HCT116 (cell line): Measurements from ENCODE around the gene CA12. TPM values are rescaled to one million over a fixed set of nuclear protein-coding genes. Genes with fewer than 3 reads are reported as not detected.

Source experiments
- ATAC-seq: fragments of 200-7000 bp; cut with Tn5 transposase; 2 replicates; pipeline ENCODE4 v1.9.1; 2020; ENCODE audit warnings: mild to moderate bottlenecking, moderate library complexity
- BruUV-seq: library from RNA; stranded (reverse); fragments of 400-500 nt; replicated peaks from 2 replicates; lab custom pipeline; 2021; lab: Mats Ljungman, UMichigan
- CTCF ChIA-PET: fragments of 300-600 bp; sonication (Branson Sonifier 250); formaldehyde crosslinking; loops from one replicate; lab custom pipeline; 2021; ENCODE audit warnings: antibody characterized with exemption; lab: Charles Lee
- POLR2A ChIA-PET: fragments of 300-600, 350-600 bp; sonication (Branson Sonifier 250); formaldehyde crosslinking; loops from one replicate; lab custom pipeline; 2021; ENCODE audit warnings: antibody characterized with exemption; lab: Charles Lee
- RAD21 ChIA-PET, 2 experiments: fragments of 300-600 bp; sonication (Branson Sonifier 250); formaldehyde crosslinking; loops; one replicate each; lab custom pipeline; 2023; ENCODE audit warnings: low total read pairs in 2 of 2; ENCODE audit not compliant: uncharacterized antibody in 2 of 2, unreplicated experiment in 2 of 2, low non-redundant PET in 1 of 2; lab: Charles Lee
- DNase-seq: peaks from one replicate; pipeline ENCODE4 v3.0.0-alpha.2; 2010; ENCODE audit warnings: low read depth, low spot score
- H2AFZ ChIP-seq: fragments of 200-600 bp; shearing (Covaris generic), sonication (generic); 2 replicates; pipeline ENCODE4 v1.6.1; 2017; ENCODE audit warnings: low read depth, mixed run types, mixed read lengths, antibody characterized with exemption, low read length; ENCODE audit not compliant: poor library complexity, severe bottlenecking
- H3K27ac ChIP-seq: 2 replicates; pipeline ENCODE4 v1.5.1; 2012; ENCODE audit warnings: low read depth, low read length
- H3K27me3 ChIP-seq: fragments of 200-600 bp; sonication (generic); 2 replicates; pipeline ENCODE4 v1.6.1; 2016; ENCODE audit warnings: mixed run types, low read length, mixed read lengths; ENCODE audit not compliant: insufficient read depth
- H3K36me3 ChIP-seq, 2 experiments: fragments of 200-500 bp in 1 of 2; fragments of 200-600 bp in 1 of 2; sonication (Bioruptor generic) in 1 of 2; sonication (generic) in 1 of 2; 2 replicates each; pipeline versions ENCODE4 v1.5.1 to v1.6.1; 2014 to 2016; ENCODE audit warnings: low read length in 2 of 2, inconsistent platforms in 1 of 2, mixed read lengths in 1 of 2, mixed run types in 1 of 2; ENCODE audit not compliant: insufficient read depth in 2 of 2, control insufficient read depth in 1 of 2
- H3K4me1 ChIP-seq, 2 experiments: fragments of 200-600 bp in 1 of 2; sonication (generic) in 1 of 2; 2 replicates each; pipeline versions ENCODE4 v1.5.1 to v1.6.1; 2012 to 2017; ENCODE audit warnings: low read length in 2 of 2, inconsistent platforms in 1 of 2, mild to moderate bottlenecking in 1 of 2, mixed read lengths in 1 of 2, mixed run types in 1 of 2, moderate library complexity in 1 of 2; ENCODE audit not compliant: insufficient read depth in 2 of 2, control insufficient read depth in 1 of 2
- H3K4me2 ChIP-seq: fragments of 200-600 bp; sonication (generic); 2 replicates; pipeline ENCODE4 v1.6.1; 2017; ENCODE audit warnings: mixed run types, low read length, mixed read lengths
- H3K4me3 ChIP-seq, 2 experiments: fragments of 200-600 bp in 1 of 2; sonication (generic) in 1 of 2; replicated peaks in 1 of 2; 2 replicates each; pipeline ENCODE4 v1.5.1; 2011 to 2016; ENCODE audit warnings: low read length in 2 of 2, control low read depth in 1 of 2, low read depth in 1 of 2, mild to moderate bottlenecking in 1 of 2, mixed read lengths in 1 of 2, mixed run types in 1 of 2
- H3K79me2 ChIP-seq: fragments of 200-600 bp; sonication (generic); 2 replicates; pipeline ENCODE4 v1.6.1; 2017; ENCODE audit warnings: mild to moderate bottlenecking, mixed run types, low read length, moderate library complexity, mixed read lengths; ENCODE audit not compliant: insufficient read depth
- H3K9ac ChIP-seq: fragments of 200-600 bp; sonication (generic); 2 replicates; pipeline ENCODE4 v1.6.1; 2016; ENCODE audit warnings: low read length, mixed read lengths
- H3K9me2 ChIP-seq: fragments of 200-600 bp; sonication (generic), shearing (Covaris generic); 2 replicates; pipeline ENCODE4 v1.6.1; 2017; ENCODE audit warnings: mixed run types, mild to moderate bottlenecking, moderate library complexity; ENCODE audit not compliant: insufficient read depth
- H3K9me3 ChIP-seq, 2 experiments: fragments of 200-500 bp in 1 of 2; fragments of 200-600 bp in 1 of 2; sonication (Bioruptor generic) in 1 of 2; sonication (generic) in 1 of 2; 2 replicates each; pipeline ENCODE4 v1.6.1; 2014 to 2017; ENCODE audit warnings: low read length in 2 of 2, mixed read lengths in 2 of 2, inconsistent platforms in 1 of 2, low read depth in 1 of 2, mild to moderate bottlenecking in 1 of 2, mixed run types in 1 of 2, moderate library complexity in 1 of 2; ENCODE audit not compliant: control insufficient read depth in 1 of 2, insufficient read depth in 1 of 2
- H4K20me1 ChIP-seq: fragments of 200-600 bp; sonication (generic), shearing (Covaris generic); 2 replicates; pipeline ENCODE4 v1.6.1; 2017; ENCODE audit warnings: mixed run types, mild to moderate bottlenecking, moderate library complexity; ENCODE audit not compliant: insufficient read depth
- CBX3 ChIP-seq: IDR thresholded peaks from 2 replicates; pipeline ENCODE4 v1.6.1; 2012; ENCODE audit warnings: low read depth
- CEBPB ChIP-seq: IDR thresholded peaks from 2 replicates; pipeline ENCODE4 v1.6.1; 2012; ENCODE audit warnings: low read depth
- EGR1 ChIP-seq: IDR thresholded peaks from 2 replicates; pipeline ENCODE4 v1.6.1; 2012; ENCODE audit warnings: low read depth
- ELF1 ChIP-seq: IDR thresholded peaks from 2 replicates; pipeline ENCODE4 v1.6.1; 2012; ENCODE audit warnings: low read depth, borderline replicate concordance
- EZH2 ChIP-seq: fragments of 200-600 bp; sonication (generic); IDR thresholded peaks from 2 replicates; pipeline ENCODE4 v1.6.1; 2017; ENCODE audit warnings: antibody characterized with exemption, mixed run types
- EZH2phosphoT487 ChIP-seq: fragments of 200-600 bp; IDR thresholded peaks from 2 replicates; pipeline ENCODE4 v1.6.1; 2018; ENCODE audit warnings: antibody characterized with exemption, borderline replicate concordance
- JUND ChIP-seq: IDR thresholded peaks from 2 replicates; pipeline ENCODE4 v1.6.1; 2012
- POLR2A ChIP-seq: IDR thresholded peaks from 2 replicates; pipeline ENCODE4 v1.7.0; 2011; ENCODE audit warnings: borderline replicate concordance; ENCODE audit not compliant: insufficient read depth, insufficient read length; ENCODE audit errors: extremely low read depth
- RAD21 ChIP-seq: IDR thresholded peaks from 2 replicates; pipeline ENCODE4 v1.6.1; 2012; ENCODE audit warnings: low read depth, mild to moderate bottlenecking
- SP1 ChIP-seq: IDR thresholded peaks from 2 replicates; pipeline ENCODE4 v1.6.1; 2012; ENCODE audit warnings: low read depth
- SRF ChIP-seq: IDR thresholded peaks from 2 replicates; pipeline ENCODE4 v1.6.1; 2012; ENCODE audit warnings: low read depth
- YY1 ChIP-seq: IDR thresholded peaks from 2 replicates; pipeline ENCODE4 v1.6.1; 2011; ENCODE audit warnings: low read length, low read depth, moderate library complexity, mild to moderate bottlenecking; ENCODE audit not compliant: insufficient replicate concordance; ENCODE audit errors: extremely low read depth
- ZBTB33 ChIP-seq: IDR thresholded peaks from 2 replicates; pipeline ENCODE4 v1.6.1; 2011; ENCODE audit warnings: mild to moderate bottlenecking, low read length, moderate library complexity; ENCODE audit not compliant: insufficient replicate concordance; ENCODE audit errors: extremely low read depth
- ZFX ChIP-seq: fragments of 450-650 bp; IDR thresholded peaks from 2 replicates; pipeline ENCODE4 v1.6.1; 2017
- ZNF274 ChIP-seq: fragments of 200-500 bp; sonication (Bioruptor generic); IDR thresholded peaks from 2 replicates; pipeline ENCODE4 v1.6.1; 2014; ENCODE audit warnings: mild to moderate bottlenecking, low read depth, low read length, inconsistent platforms
- intact Hi-C: fragments of 100-400 bp; cut with micrococcal nuclease; formaldehyde crosslinking; loops from 2 replicates; pipeline ENCODE4 v1.10.0; 2022
- total RNA-seq: library from RNA; stranded (reverse); gene quantifications from one replicate; pipeline ENCODE4 v1.2.1, GENCODE V29; 2021; ENCODE audit not compliant: unreplicated experiment
- TF ChIP-seq, protein P1 (sequence below): IDR thresholded peaks from 2 replicates; pipeline ENCODE4 v1.6.1; 2012
- TF ChIP-seq, protein P2 (sequence below), 3 experiments: fragments of 200-600 bp in 1 of 3; sonication (generic) in 1 of 3; IDR thresholded peaks in 2 of 3; conservative IDR thresholded peaks in 1 of 3; 2 replicates each; pipeline ENCODE4 v1.5.1; 2012 to 2017; ENCODE audit warnings: low read depth in 2 of 3, low read length in 2 of 3, antibody characterized with exemption in 1 of 3, borderline replicate concordance in 1 of 3, control low read depth in 1 of 3, mild to moderate bottlenecking in 1 of 3, mixed read lengths in 1 of 3, mixed run types in 1 of 3, moderate library complexity in 1 of 3; ENCODE audit not compliant: insufficient read depth in 1 of 3
- TF ChIP-seq, protein P3 (sequence below): IDR thresholded peaks from 2 replicates; pipeline ENCODE4 v1.6.1; 2012; ENCODE audit warnings: low read depth
- TF ChIP-seq, protein P4 (sequence below): IDR thresholded peaks from 2 replicates; pipeline ENCODE4 v1.6.1; 2012

The CA12 gene
- total RNA-seq, 1 experiment from 2014 or later, result 1.8 TPM

DNA sequence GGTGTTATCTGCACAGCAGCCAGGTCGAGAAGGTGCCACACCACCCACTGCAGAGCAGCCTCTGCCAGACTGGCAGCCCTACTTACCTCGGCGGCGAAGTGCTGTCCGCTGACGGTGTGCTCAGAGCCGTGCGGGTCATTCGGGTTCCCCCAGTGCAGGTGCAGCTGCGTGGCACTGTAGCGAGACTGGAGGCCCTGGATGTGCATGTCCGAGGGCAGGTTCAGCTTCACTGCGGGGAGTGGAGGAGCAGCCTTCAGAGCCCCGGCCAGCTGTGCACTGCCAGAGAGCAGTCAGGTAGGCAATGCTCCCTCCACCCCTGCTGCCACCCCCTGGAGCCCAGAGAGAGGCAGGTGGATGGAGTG is 36.3 kb downstream of the CA12 start:
- RAD21 ChIA-PET, result no interaction called here
- H3K79me2 ChIP-seq, result no peaks in the 10 kb centered on the region
- POLR2A ChIA-PET, result no interaction called here
- ATAC-seq, result no peak
- H3K9ac ChIP-seq, result no peak overlapping the region
- no peak for DNase-seq
- no peak overlapping the region for H3K4me3 ChIP-seq
- no peaks in the 10 kb centered on the region for H3K4me1 ChIP-seq
- H2AFZ ChIP-seq, result no peak overlapping the region
- H3K4me2 ChIP-seq, result no peak overlapping the region
- no peak overlapping the region for H3K27ac ChIP-seq
- CTCF ChIA-PET, result no interaction called here
- no peaks in the 10 kb centered on the region for H4K20me1 ChIP-seq
- H3K27me3 ChIP-seq, result no peaks in the 10 kb centered on the region
- no peaks in the 10 kb centered on the region for H3K36me3 ChIP-seq
- no peaks in the 10 kb centered on the region for H3K9me3 ChIP-seq
- no peaks in the 10 kb centered on the region for H3K9me2 ChIP-seq
- TF ChIP-seq, protein P1, sequence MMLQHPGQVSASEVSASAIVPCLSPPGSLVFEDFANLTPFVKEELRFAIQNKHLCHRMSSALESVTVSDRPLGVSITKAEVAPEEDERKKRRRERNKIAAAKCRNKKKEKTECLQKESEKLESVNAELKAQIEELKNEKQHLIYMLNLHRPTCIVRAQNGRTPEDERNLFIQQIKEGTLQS, result no peak
- TF ChIP-seq CBX3, result no peak
- TF ChIP-seq YY1, result no peak
- TF ChIP-seq EZH2phosphoT487, result no peak
- no peak for TF ChIP-seq RAD21
- TF ChIP-seq, protein P2, sequence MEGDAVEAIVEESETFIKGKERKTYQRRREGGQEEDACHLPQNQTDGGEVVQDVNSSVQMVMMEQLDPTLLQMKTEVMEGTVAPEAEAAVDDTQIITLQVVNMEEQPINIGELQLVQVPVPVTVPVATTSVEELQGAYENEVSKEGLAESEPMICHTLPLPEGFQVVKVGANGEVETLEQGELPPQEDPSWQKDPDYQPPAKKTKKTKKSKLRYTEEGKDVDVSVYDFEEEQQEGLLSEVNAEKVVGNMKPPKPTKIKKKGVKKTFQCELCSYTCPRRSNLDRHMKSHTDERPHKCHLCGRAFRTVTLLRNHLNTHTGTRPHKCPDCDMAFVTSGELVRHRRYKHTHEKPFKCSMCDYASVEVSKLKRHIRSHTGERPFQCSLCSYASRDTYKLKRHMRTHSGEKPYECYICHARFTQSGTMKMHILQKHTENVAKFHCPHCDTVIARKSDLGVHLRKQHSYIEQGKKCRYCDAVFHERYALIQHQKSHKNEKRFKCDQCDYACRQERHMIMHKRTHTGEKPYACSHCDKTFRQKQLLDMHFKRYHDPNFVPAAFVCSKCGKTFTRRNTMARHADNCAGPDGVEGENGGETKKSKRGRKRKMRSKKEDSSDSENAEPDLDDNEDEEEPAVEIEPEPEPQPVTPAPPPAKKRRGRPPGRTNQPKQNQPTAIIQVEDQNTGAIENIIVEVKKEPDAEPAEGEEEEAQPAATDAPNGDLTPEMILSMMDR (IDR thresholded peaks at IDR 0.05 in 2 of 3, conservative IDR thresholded peaks at IDR 0.05 in 1 of 3; ENCODE audit: borderline replicate concordance in 1 of 3, insufficient read depth in 1 of 3, low read depth in 2 of 3, low read length in 2 of 3), result no peak
- no peak for TF ChIP-seq JUND
- TF ChIP-seq, protein P3, sequence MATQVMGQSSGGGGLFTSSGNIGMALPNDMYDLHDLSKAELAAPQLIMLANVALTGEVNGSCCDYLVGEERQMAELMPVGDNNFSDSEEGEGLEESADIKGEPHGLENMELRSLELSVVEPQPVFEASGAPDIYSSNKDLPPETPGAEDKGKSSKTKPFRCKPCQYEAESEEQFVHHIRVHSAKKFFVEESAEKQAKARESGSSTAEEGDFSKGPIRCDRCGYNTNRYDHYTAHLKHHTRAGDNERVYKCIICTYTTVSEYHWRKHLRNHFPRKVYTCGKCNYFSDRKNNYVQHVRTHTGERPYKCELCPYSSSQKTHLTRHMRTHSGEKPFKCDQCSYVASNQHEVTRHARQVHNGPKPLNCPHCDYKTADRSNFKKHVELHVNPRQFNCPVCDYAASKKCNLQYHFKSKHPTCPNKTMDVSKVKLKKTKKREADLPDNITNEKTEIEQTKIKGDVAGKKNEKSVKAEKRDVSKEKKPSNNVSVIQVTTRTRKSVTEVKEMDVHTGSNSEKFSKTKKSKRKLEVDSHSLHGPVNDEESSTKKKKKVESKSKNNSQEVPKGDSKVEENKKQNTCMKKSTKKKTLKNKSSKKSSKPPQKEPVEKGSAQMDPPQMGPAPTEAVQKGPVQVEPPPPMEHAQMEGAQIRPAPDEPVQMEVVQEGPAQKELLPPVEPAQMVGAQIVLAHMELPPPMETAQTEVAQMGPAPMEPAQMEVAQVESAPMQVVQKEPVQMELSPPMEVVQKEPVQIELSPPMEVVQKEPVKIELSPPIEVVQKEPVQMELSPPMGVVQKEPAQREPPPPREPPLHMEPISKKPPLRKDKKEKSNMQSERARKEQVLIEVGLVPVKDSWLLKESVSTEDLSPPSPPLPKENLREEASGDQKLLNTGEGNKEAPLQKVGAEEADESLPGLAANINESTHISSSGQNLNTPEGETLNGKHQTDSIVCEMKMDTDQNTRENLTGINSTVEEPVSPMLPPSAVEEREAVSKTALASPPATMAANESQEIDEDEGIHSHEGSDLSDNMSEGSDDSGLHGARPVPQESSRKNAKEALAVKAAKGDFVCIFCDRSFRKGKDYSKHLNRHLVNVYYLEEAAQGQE, result no peak
- no peak for TF ChIP-seq CEBPB
- no peak for TF ChIP-seq POLR2A
- TF ChIP-seq SRF, result no peak
- no peak for TF ChIP-seq SP1
- TF ChIP-seq, protein P4, sequence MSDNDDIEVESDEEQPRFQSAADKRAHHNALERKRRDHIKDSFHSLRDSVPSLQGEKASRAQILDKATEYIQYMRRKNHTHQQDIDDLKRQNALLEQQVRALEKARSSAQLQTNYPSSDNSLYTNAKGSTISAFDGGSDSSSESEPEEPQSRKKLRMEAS, result no peak
- no peak for TF ChIP-seq ZBTB33
- no peak for TF ChIP-seq EZH2
- TF ChIP-seq ELF1, result no peak
- no peak for TF ChIP-seq ZFX
- no peak for TF ChIP-seq EGR1
- TF ChIP-seq ZNF274, result no peak
- intact Hi-C loops, result no loop called here
- no TSS peak for BruUV-seq
